ENCODE measurements around the gene RASSF3.
"Not testable (repeated sequence)": the region's sequence is repeated elsewhere in the genome, so short reads cannot be mapped to it uniquely, and the experiment has no call there.

RASSF3 gene

GRCh38 chr12:64650762-64651161 is 40.5 kb downstream of the RASSF3 start:
- TF ChIP-seq CTCF (IDR thresholded peaks at IDR 0.05), result no peak
- H3K4me1 ChIP-seq, result peaks cover 0 to 99% (median 46%) of the 10 kb centered on the region in 4 donors
- peak overlapping the region; percentile 83 to 88 for H3K27ac ChIP-seq
- no peaks in the 10 kb centered on the region for H3K27me3 ChIP-seq
- DNase-seq, result no peak
- intact Hi-C loops (cut with DNase I; ENCODE audit: low total_unique reads), result no loop called here
- no peaks in the 10 kb centered on the region for H3K36me3 ChIP-seq
- H3K9me3 ChIP-seq, result no peaks in the 10 kb centered on the region
- H3K4me3 ChIP-seq, result no peak overlapping the region

- no peak overlapping the region for H3K4me3 ChIP-seq
- intact Hi-C loops (cut with DNase I; ENCODE audit: low total_unique reads), result no loop called here
- no peaks in the 10 kb centered on the region for H3K27me3 ChIP-seq
- H3K4me1 ChIP-seq, result peaks cover 0 to 99% (median 43%) of the 10 kb centered on the region in 4 donors
- no peaks in the 10 kb centered on the region for H3K9me3 ChIP-seq
- peak overlapping the region; percentile 83 to 88 for H3K27ac ChIP-seq
- TF ChIP-seq CTCF (IDR thresholded peaks at IDR 0.05), result no peak
- H3K36me3 ChIP-seq, result no peaks in the 10 kb centered on the region
- no peak for DNase-seq
These were observed 42.1 kb downstream of the RASSF3 start for GRCh38 chr12:64652346-64652745.

- peaks cover 0 to 99% (median 47%) of the 10 kb centered on the region in 4 donors for H3K4me1 ChIP-seq
- no peak for TF ChIP-seq CTCF (IDR thresholded peaks at IDR 0.05)
- H3K9me3 ChIP-seq, result no peaks in the 10 kb centered on the region
- no peak for DNase-seq
- H3K27me3 ChIP-seq, result no peaks in the 10 kb centered on the region
- no peaks in the 10 kb centered on the region for H3K36me3 ChIP-seq
- no peak overlapping the region for H3K4me3 ChIP-seq
- H3K27ac ChIP-seq, result peak overlapping the region; percentile 83 to 88
- intact Hi-C loops (cut with DNase I; ENCODE audit: low total_unique reads), result no loop called here
These were observed 42.8 kb downstream of the RASSF3 start for GRCh38 chr12:64653123-64653522.

GRCh38 chr12:64653907-64654306 is 43.6 kb downstream of the RASSF3 start:
- Histone ChIP-seq H3K27ac (peak overlapping the region; percentile 83 to 88), H3K4me1 (peaks cover under 1 to 100% (median 54%) of the 10 kb centered on the region in 4 donors)
- H3K9me3 ChIP-seq; intact Hi-C loops (cut with DNase I; ENCODE audit: low total_unique reads); H3K4me3 ChIP-seq; H3K36me3 ChIP-seq; DNase-seq; H3K27me3 ChIP-seq: not testable (repeated sequence)

GRCh38 chr12:64655141-64655540 is 44.8 kb downstream of the RASSF3 start:
- peaks cover 4 to 100% (median 54%) of the 10 kb centered on the region in 4 donors for H3K4me1 ChIP-seq
- H3K4me3 ChIP-seq, result no peak overlapping the region
- no peaks in the 10 kb centered on the region for H3K27me3 ChIP-seq

GRCh38 chr12:64656429-64656828 is 46.1 kb downstream of the RASSF3 start:
- Histone ChIP-seq H3K4me3 (no peak overlapping the region), H3K9me3 (no peaks in the 10 kb centered on the region), H3K4me1 (peaks cover 4 to 100% (median 51%) of the 10 kb centered on the region in 4 donors), H3K36me3 (no peaks in the 10 kb centered on the region), H3K27me3 (no peaks in the 10 kb centered on the region), H3K27ac (peak overlapping the region; percentile 83 to 88)
- no peak for DNase-seq
- no peak for TF ChIP-seq CTCF (IDR thresholded peaks at IDR 0.05)
- intact Hi-C loops (cut with DNase I; ENCODE audit: low total_unique reads), result no loop called here

More at GRCh38 chr12:64655141-64655540, 44.8 kb downstream of the RASSF3 start:
- intact Hi-C loops (cut with DNase I; ENCODE audit: low total_unique reads), result no loop called here
- no peak for TF ChIP-seq CTCF (IDR thresholded peaks at IDR 0.05)
- DNase-seq, result no peak
- no peaks in the 10 kb centered on the region for H3K36me3 ChIP-seq
- peak overlapping the region; percentile 83 to 88 for H3K27ac ChIP-seq
- H3K9me3 ChIP-seq, result no peaks in the 10 kb centered on the region

All from tibial artery (tissue), 4 donors.